Caco-2 (cell line): Measurements from ENCODE around the gene OGFOD3. TPM values are rescaled to one million over a fixed set of nuclear protein-coding genes. Genes with fewer than 3 reads are reported as not detected.

Experiments used
- BruUV-seq: library from RNA; stranded (reverse); fragments of 400-500 nt; replicated peaks from 2 replicates; lab custom pipeline; 2021; lab: Mats Ljungman, UMichigan
- CTCF ChIA-PET: fragments of 300-600 bp; sonication (Branson Sonifier 250); formaldehyde crosslinking; loops from one replicate; lab custom pipeline; 2022; ENCODE audit warnings: antibody characterized with exemption; lab: Charles Lee
- POLR2A ChIA-PET: fragments of 300-600 bp; sonication (Branson Sonifier 250); formaldehyde crosslinking; loops from one replicate; lab custom pipeline; 2022; ENCODE audit warnings: antibody characterized with exemption; lab: Charles Lee
- DNase-seq, 2 experiments: peaks; one replicate each; pipeline versions ENCODE4 v3.0.0 to v3.0.0-alpha.2; 2020 to 2022
- H3K27me3 ChIP-seq: replicated peaks from 2 replicates; pipeline ENCODE4 v1.6.0; 2011; ENCODE audit warnings: low read length; ENCODE audit not compliant: control insufficient read depth, insufficient read depth
- H3K36me3 ChIP-seq: 2 replicates; pipeline ENCODE4 v1.5.1; 2011; ENCODE audit warnings: low read length; ENCODE audit not compliant: control insufficient read depth, insufficient read depth
- H3K4me1 ChIP-seq: fragments of 250-450 bp; sonication (Bioruptor Pico); 2 replicates; pipeline ENCODE4 v1.5.1; 2020; ENCODE audit warnings: mild to moderate bottlenecking
- H3K4me3 ChIP-seq: 2 replicates; pipeline ENCODE4 v1.5.1; 2011; ENCODE audit warnings: low read depth, mild to moderate bottlenecking, control low read depth, low read length
- H3K9me3 ChIP-seq: fragments of 250-450 bp; sonication (Bioruptor Pico); 2 replicates; pipeline ENCODE4 v1.5.1; 2020; ENCODE audit warnings: mild to moderate bottlenecking, moderate library complexity
- H3K27ac Mint-ChIP-seq: one replicate; pipeline ENCODE4 v1.8.0; 2022; ENCODE audit warnings: mixed read lengths; ENCODE audit not compliant: unreplicated experiment
- H3K27me3 Mint-ChIP-seq: one replicate; pipeline ENCODE4 v1.8.0; 2022; ENCODE audit warnings: mixed read lengths; ENCODE audit not compliant: insufficient read depth, unreplicated experiment
- H3K36me3 Mint-ChIP-seq: one replicate; pipeline ENCODE4 v1.8.0; 2022; ENCODE audit warnings: mild to moderate bottlenecking, mixed read lengths; ENCODE audit not compliant: insufficient read depth, unreplicated experiment
- H3K4me1 Mint-ChIP-seq: one replicate; pipeline ENCODE4 v1.8.0; 2022; ENCODE audit warnings: low read depth, mixed read lengths; ENCODE audit not compliant: unreplicated experiment
- H3K4me3 Mint-ChIP-seq: one replicate; pipeline ENCODE4 v1.8.0; 2022; ENCODE audit warnings: mild to moderate bottlenecking, moderate library complexity, mixed read lengths; ENCODE audit not compliant: unreplicated experiment
- H3K9me3 Mint-ChIP-seq: one replicate; pipeline ENCODE4 v1.8.0; 2022; ENCODE audit warnings: mixed read lengths; ENCODE audit not compliant: unreplicated experiment
- CTCF ChIP-seq, 2 experiments: fragments of 200-600 bp in 1 of 2; IDR thresholded peaks; 1 replicate in 1 of 2; 2 replicates in 1 of 2; pipeline versions ENCODE4 v1.5.1 to v1.8.0; 2011 to 2022; ENCODE audit warnings: antibody characterized with exemption in 1 of 2, control low read depth in 1 of 2, inconsistent platforms in 1 of 2, low read depth in 1 of 2, low read length in 1 of 2, mild to moderate bottlenecking in 1 of 2, moderate library complexity in 1 of 2; ENCODE audit not compliant: insufficient read depth in 1 of 2, severe bottlenecking in 1 of 2, unreplicated experiment in 1 of 2
- intact Hi-C: fragments of 100-400 bp; cut with micrococcal nuclease; formaldehyde crosslinking; loops from one replicate; pipeline ENCODE4 v1.10.0; 2022; ENCODE audit not compliant: unreplicated experiment
- total RNA-seq: library from RNA; stranded (reverse); gene quantifications from 2 replicates; pipeline ENCODE4 v1.2.3, GENCODE V29; 2022

Gene OGFOD3
- total RNA-seq, 1 experiment from 2014 or later, result 51.2 TPM

GRCh38 chr17:82397449-82398335, 20.7 kb downstream of the OGFOD3 start:
- Mint-ChIP-seq H3K27me3 (no peaks in the 10 kb centered on the region), H3K27ac (no peak overlapping the region), H3K9me3 (no peaks in the 10 kb centered on the region), H3K36me3 (peaks cover 34% of the 10 kb centered on the region), H3K4me3 (no peak overlapping the region), H3K4me1 (peaks cover 19% of the 10 kb centered on the region)
- TF ChIP-seq CTCF (IDR thresholded peaks at IDR 0.05; ENCODE audit: insufficient read depth in 1 of 2, low read depth in 1 of 2, low read length in 1 of 2, severe bottlenecking in 1 of 2, unreplicated experiment in 1 of 2), result no peak
- no peak overlapping the region for H3K4me3 ChIP-seq
- ChIA-PET POLR2A (interaction anchor here (0.5 kb wide), 1 partner anchor 25 kb away, joined by 8 read pairs; no protein-coding TSS in a partner anchor), CTCF (interaction anchor here (0.6 kb wide), 1 partner anchor 218 kb away, joined by 3 read pairs; no protein-coding TSS in a partner anchor)
- DNase-seq, result no peak
- H3K9me3 ChIP-seq, result no peaks in the 10 kb centered on the region
- H3K4me1 ChIP-seq, result peaks cover 12% of the 10 kb centered on the region
- intact Hi-C loops, result loop anchor here (5.0 kb wide), 1 partner anchor 45 kb away; no protein-coding TSS in a partner anchor
- no peaks in the 10 kb centered on the region for H3K27me3 ChIP-seq
- H3K36me3 ChIP-seq, result peaks cover 1% of the 10 kb centered on the region; the same call in 1 of the 2 replicates
- BruUV-seq, result no TSS peak

- no peaks in the 10 kb centered on the region for H3K27me3 Mint-ChIP-seq
These were observed 21.6 kb downstream of the OGFOD3 start for GRCh38 chr17:82396601-82397435.

More at GRCh38 chr17:82396601-82397435, 21.6 kb downstream of the OGFOD3 start:
- Mint-ChIP-seq H3K36me3 (peaks cover 31% of the 10 kb centered on the region), H3K4me3 (no peak overlapping the region), H3K4me1 (peaks cover 17% of the 10 kb centered on the region), H3K27ac (no peak overlapping the region), H3K9me3 (no peaks in the 10 kb centered on the region)
- no peak overlapping the region for H3K4me3 ChIP-seq
- peaks cover 12% of the 10 kb centered on the region for H3K4me1 ChIP-seq
- no TSS peak for BruUV-seq
- POLR2A ChIA-PET, result interaction anchor here (0.5 kb wide), 1 partner anchor 25 kb away, joined by 8 read pairs; no protein-coding TSS in a partner anchor
- H3K9me3 ChIP-seq, result no peaks in the 10 kb centered on the region
- H3K36me3 ChIP-seq, result peaks cover 1% of the 10 kb centered on the region; the same call in 1 of the 2 replicates
- no peaks in the 10 kb centered on the region for H3K27me3 ChIP-seq
- CTCF ChIA-PET, result no interaction called here
- TF ChIP-seq CTCF (IDR thresholded peaks at IDR 0.05; ENCODE audit: insufficient read depth in 1 of 2, low read depth in 1 of 2, low read length in 1 of 2, severe bottlenecking in 1 of 2, unreplicated experiment in 1 of 2), result no peak
- DNase-seq, result peak in 1 of 2 experiments; percentile 47
- intact Hi-C loops, result loop anchor here (5.0 kb wide), 1 partner anchor 45 kb away; no protein-coding TSS in a partner anchor
